Stimulated activated CD8-positive, alpha-beta memory T cell treated with anti-CD3 and anti-CD28 coated beads, Interleukin-2, amount 100 ng/mL, for 48 hours (primary cell): ENCODE data around the gene SSH3.

Experiments
- DNase-seq, 2 donors: peaks; one replicate each; pipeline ENCODE4 v3.0.0-alpha.2; 2020; ENCODE audit warnings: low read depth in 2 of 2

SSH3 gene

GRCh38 chr11:67347964-67348749 is 44.8 kb downstream of the SSH3 start:
- no peak for DNase-seq

GRCh38 chr11:67349036-67349435 is 45.7 kb downstream of the SSH3 start:
- no peak for DNase-seq

GRCh38 chr11:67349457-67349856 is 46.1 kb downstream of the SSH3 start:
- DNase-seq: no peak

GRCh38 chr11:67349928-67350465 is 46.7 kb downstream of the SSH3 start:
- DNase-seq: no peak

GRCh38 chr11:67351275-67352005 is 48.1 kb downstream of the SSH3 start:
- DNase-seq: no peak

GRCh38 chr11:67352546-67353316 is 49.4 kb downstream of the SSH3 start:
- DNase-seq: no peak

- peak; percentile 96 to 97 for DNase-seq
These were observed 50.2 kb downstream of the SSH3 start, which contains the start of gene POLD4 for GRCh38 chr11:67353317-67354074. Gene POLD4 (minus strand): TSS chr11:67353546. CDS start chr11:67353399, 147 bp downstream.

- no peak for DNase-seq
These were observed 51.0 kb downstream of the SSH3 start for GRCh38 chr11:67354075-67355022.

- no peak for DNase-seq
These were observed 51.9 kb downstream of the SSH3 start for GRCh38 chr11:67355023-67355793.

GRCh38 chr11:67355794-67356386 is 52.6 kb downstream of the SSH3 start:
- no peak for DNase-seq

GRCh38 chr11:67356387-67356863 is 53.1 kb downstream of the SSH3 start:
- no peak for DNase-seq

- peak in 1 of 2 donors; percentile 42 for DNase-seq
These were observed 53.7 kb downstream of the SSH3 start for GRCh38 chr11:67356864-67357561.

GRCh38 chr11:67357831-67358670 is 54.7 kb downstream of the SSH3 start:
- no peak for DNase-seq
